ENCODE data around the gene STRN3.

- TF ChIP-seq CTCF (IDR thresholded peaks at IDR 0.05) (no peak), POLR2A (IDR thresholded peaks at IDR 0.05) (no peak)
These were observed 30.9 kb upstream of the STRN3 start for GRCh38 chr14:31057035-31057434.
